Amniotic stem cell (primary cell): Measurements from ENCODE around the gene SLC35F2.
"Not testable (repeated sequence)": the region's sequence is repeated elsewhere in the genome, so short reads cannot be mapped to it uniquely, and the experiment has no call there.

ENCODE experiments used
- DNase-seq: peaks from one replicate; lab custom pipeline; 2025; lab: John Stamatoyannopoulos, UW

The SLC35F2 gene

DNA sequence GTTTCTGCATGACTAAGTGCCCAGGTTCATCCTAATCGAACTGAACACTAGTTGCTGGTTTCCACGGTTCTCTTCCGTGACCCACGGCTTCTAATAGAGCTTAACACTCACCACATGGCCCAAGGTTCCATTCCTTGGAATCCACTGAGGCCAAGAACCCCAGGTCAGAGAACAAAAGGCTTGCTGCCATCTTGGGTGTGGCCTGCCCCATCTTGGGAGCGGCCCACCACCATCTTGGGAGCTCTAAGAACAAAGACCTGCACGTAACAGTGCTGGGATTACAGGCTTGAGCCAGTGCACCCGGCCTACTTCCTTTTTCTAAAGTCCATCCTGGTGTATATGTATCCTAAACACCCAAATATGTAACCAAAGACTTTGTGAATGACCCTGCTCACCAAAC, 68.8 kb downstream of the SLC35F2 start:
- no peak for DNase-seq

DNA sequence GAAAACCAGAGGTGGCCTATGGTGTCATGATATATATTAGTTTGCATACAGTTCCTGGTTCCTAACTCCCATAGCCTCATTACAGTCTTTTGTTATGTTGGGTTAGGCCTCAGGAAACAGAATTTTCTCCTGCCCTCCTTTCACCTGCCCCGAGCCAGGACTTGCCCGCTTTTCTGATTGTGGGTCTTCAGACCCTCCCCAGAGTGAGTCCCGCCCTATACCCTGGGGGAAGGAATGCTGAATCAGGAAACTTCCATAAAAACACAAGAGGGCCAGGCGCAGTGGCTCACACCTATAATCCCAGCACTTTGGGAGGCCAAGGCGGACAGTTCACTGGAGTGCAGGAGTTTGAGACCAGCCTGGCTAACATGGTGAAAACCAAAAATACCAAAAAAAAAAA, 70.9 kb downstream of the SLC35F2 start:
- DNase-seq = no peak

DNA sequence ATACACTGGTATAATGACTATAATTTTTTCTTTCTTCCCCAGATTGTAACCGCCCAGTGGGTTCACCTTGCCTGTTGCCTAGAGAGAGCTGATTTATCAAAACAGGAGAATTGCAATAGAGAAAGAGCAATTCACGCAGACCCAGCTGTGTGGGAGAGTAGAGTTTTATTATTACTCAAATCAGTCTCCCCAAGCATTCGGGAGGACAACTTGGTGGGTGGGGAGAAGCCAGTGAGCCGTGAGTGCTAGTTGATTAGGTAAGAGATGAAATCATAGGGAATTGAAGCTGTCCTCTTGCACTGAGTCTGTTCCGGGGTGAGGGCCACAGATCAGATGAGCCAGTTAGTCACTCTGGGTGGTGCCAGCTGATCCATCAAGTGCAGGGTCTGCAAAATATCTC, 73.2 kb downstream of the SLC35F2 start:
- DNase-seq = no peak

DNA sequence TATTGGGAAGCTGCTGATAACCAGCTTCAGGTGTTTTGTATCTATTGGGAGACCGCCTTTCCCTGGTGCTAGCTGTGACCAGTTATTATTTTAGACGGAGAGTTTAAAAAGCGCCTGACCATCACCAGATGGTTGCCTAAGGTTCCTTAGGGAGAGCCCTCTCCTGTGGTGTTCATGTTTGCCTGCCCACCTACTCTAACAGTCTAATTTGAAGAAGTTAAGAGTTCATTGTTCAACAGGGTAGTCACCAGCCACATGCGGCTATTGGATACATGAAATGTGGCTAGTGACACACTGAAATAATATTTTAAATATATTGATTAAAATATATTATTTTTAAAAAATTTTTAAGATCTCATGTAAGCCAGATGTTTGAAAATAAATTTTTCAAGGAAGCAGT, 75.5 kb downstream of the SLC35F2 start:
- no peak for DNase-seq

DNA sequence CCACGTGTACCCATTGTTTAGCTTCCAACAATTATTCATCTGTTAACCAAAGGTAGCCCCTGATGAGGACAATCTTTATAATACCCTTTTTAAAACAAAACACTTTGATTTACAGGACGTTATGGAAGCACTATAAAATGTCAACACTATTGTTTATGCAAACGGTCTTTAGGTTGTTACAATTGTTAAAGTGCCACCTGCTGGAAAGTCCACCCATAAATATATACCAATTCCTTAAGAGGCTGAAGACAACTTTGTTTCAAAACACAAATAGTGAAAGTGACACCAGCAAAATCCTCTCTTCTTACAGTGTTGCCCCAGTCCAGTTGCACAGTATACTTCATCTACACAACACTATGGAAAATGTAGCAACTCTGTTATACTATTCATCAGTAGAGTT, 77.8 kb downstream of the SLC35F2 start:
- no peak for DNase-seq

DNA sequence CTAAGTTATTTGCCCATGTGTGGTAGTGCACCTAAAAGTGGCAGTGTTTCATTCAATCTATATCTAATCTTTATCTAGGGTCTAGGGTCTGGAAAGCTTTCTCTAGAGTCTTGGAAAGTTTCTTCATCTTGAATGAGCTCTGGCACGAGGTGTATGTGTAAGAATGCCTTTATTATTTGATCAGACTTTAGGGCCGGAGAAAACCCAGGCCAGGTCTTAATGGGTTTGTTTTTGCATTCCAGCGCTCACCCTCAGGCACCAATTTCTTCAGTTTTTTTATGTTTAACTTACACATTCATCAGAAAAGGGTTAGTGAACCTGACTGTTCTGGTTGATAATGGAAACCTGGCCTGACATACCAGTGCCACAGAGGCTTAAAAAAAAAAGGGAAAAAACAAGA, 78.5 kb downstream of the SLC35F2 start:
- DNase-seq = no peak

DNA sequence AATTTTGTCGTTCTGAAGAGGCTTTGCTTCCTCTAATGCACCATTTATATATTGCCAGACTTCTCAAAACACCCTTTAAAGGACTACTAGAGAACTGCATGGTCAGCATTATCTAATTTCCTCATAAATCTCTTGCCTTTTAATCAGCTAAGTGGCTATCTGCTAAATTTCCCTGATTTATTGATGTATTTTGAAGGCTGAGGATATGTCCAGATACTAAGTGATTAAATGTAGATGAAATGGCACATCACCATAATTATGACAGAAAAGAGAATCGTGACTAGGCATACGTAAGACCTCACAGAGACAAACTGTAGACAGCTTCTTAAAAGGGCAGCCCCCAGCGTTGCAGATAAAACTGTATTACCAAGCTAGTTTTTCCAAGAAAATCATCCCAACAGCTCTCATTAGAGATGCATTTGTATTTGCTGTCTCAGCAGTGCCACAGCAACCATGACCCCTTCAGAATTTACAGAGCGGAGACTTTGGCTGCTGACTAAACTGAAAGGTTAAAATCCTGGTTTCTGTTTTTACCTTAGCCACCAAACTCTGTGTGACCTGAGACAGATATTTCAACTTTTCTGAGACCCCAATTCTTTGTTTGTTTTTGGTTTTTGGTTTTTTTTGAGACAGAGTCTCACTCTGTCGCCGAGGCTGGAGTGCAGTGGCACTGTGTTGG, 79.6 kb downstream of the SLC35F2 start:
- no peak for DNase-seq

DNA sequence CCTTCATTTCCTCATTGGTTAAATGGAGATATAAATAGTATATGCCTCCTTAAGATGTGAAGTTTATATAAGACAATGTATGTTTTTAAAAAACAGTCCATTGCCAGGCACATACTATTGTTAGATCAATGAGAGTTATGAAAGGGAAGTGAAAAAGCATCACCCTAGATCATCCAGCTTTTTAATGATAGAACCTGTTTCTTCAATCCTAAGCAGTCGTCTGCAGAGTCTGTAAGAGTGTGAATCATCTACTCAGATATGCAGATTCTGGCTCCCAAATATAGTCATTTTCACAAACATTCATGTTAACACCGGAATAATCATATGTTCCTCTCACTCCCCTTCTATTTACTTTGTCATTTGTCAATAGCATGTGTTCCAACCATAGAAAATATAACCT, 81.5 kb downstream of the SLC35F2 start:
- DNase-seq = no peak

DNA sequence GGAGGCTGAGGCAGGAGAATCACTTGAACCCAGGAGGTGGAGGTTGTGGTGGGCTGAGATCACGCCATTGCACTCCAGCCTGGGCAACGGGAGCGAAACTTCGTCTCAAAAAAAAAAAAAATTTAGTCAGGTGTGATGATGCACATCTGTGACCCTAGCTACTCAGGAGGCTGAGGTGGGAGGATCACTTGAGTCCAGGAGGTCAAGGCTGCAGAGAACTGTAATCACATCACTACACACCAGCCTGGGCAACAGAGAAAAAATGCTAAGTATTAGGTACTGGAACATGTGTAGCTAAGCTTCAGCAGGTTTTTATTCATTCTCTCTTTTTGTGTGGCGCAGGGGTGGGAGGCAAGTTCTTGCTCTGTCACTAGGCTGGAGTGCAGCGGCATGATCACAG, 82.5 kb downstream of the SLC35F2 start:
- no peak for DNase-seq

DNA sequence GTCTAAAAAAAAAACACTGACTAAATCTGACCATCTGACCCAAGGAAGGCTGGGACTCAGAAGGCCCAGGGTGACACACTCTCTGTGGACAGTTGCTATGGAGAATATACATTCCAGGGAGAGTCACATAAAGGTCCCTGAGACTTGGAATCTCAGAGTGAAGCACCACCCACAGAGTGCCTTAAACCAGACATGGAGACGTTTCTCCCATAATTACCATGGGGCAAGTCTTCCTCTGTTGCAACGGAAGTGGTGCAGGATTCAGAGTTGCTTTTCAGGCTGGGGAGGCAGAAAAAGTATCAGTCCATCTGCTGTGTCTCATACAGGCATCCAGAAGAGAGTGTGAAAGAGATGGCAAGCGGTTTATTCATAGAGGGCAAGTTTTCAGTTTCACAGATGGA, 88.0 kb downstream of the SLC35F2 start:
- DNase-seq = no peak

DNA sequence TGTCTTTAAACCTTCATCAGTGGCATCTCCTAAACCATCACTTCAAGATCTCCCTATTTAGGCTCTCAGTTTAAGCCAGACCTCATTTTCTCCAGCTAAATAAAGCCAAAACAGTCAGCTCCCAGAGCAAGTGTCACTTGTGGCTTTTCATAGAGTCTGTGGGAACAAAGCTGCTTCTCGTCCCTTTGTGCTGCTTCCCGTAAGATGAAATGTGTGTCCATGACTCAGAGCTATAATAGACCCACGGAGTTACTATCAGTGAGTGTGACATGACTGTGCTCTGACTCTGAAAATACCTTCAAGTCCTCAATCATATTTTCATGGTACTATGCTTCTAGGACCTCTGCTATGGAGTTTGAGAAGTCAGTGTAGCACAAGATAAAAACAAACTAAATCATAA, 89.4 kb downstream of the SLC35F2 start:
- no peak for DNase-seq

DNA sequence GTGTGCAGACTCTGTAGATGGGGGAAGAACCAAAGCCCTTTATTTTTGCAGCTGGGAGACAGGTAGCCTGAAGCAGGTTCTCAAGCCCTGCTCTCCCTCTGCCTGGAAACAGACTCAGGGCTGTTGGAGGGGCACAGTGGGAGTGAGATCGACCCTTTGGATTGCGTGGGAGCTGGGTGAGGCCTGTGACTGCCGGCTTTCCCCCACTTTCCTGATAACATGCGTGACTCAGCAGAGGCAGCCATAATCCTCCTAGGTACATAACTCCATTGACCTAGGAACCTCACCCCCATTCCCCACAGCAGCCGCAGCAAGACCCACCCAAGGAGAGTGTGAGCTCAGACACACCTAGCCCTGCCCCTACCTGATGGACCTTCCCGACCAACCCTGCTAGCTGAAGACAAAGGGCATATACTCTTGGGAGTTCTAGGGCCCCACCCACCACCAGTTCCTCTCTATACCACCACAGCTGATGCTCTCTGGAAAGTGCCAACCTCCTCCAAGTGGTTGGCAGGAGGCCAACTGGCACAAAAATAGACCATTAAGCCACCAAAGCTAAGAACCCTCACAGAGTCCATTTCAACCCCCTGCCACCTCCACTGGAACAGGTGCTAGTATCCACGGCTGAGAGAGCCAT, 99.8 kb downstream of the SLC35F2 start:
- not testable (repeated sequence) for DNase-seq

DNA sequence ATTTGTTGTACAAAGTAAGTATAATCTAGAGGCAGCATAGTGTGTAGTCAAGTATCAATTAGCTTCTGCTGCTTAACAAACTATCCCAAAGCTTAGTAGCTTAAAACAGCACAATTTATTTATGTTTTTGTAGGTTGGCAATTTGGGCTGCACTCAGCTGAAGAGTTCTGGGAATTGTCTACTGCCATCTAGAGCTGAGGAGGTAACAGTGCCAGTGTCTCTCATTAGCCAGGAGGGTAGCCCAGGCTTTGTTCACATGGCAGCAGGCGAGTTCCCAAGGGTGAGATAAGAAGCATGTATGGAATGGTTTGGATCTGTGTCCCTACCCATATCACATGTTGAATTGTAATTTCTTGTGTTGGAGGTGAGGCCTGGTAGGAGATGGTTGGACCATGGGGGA, 100.9 kb downstream of the SLC35F2 start:
- no peak for DNase-seq

DNA sequence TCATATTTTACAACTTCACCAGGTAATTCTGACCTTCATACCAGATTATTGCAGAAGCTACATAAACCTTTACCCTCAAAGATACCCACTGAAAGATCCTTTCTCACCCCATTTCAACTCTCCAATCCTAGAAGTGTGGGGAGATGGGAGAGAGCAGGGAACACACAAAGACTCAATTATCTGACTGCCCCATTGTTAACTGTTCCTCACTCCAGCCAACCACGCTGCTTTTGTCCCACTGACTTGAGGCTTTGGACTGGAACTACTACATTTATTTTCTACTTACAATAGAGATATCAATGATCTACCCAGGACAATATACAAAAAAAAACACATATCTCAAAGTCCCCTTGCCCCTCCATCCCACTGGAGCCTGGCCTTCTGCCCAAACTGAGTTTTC, 102.0 kb downstream of the SLC35F2 start:
- no peak for DNase-seq

DNA sequence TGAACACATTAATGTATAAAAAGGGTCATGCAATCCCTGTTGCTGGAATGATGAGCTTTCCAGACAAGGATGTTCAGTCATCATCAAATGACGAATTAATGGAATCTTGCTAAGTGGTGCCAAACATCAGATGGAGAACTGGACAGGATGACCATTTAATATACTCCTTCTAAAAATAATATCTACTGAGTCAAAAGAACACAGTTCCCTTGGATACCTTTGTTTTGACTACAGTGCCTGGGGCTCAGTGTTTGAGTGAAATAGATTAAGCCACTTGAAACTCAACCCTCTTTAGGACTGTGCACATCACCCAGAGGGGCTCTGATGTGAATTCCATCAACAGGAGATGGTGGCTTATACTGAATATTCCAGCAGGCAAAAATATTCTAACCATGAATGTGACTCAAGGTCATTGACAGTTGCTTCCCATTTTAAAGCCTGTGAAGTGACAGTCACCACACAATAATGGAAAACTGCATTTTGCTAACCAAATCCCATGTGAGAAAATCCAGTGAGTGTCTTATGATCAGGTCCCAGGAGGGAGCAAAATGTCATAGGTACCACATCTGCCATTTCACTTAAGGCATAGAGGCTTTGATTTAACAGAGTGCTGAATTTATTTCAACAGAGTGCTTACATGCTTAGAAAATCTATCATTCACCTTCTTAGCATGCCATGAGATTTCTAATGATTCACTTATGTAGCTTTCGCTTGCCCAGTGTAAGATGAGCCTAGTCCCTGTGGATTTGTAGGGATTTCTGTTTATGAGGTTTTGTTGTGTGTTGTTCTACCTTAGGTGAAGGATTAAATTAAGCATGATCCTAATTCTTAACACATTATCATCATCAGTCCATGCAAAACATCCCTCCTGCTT, 105.4 kb downstream of the SLC35F2 start:
- no peak for DNase-seq

DNA sequence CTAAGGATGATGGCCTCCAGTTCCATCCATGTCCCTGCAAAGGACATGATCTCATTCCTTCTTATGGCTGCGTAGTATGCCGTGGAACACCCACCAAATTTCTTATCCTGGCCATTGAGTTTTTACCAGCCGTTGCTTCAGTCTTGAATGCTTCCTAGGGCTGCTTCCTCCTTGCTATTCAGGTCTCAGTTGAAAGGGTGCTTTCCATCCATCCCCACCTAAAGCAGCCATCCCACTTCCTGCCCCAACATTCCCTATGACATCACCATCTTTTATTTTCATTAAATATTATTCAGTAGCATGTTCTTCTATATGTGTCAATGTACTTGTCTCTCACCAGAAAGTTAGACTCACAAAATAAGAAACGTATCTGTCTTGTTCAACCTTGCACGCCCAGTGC, 106.1 kb downstream of the SLC35F2 start:
- DNase-seq = no peak

DNA sequence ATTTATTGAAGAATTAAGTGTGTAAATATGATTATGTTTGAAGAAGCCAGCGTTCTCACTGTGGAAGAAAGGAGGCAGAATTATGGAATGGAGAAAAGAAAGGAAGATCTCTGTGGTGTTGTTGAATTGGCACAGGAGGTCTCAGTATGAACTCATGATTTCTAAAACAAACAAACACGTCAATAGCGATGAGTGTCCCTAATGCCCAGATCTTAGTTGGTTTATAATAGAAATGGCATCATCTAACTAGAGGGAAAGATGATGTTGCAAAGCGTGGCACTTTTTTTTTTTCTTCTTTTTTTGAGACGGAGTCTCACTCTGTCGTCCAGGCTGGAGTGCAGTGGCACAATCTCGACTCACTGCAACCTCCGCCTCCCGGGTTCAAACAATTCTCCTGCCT, 107.5 kb downstream of the SLC35F2 start:
- no peak for DNase-seq

DNA sequence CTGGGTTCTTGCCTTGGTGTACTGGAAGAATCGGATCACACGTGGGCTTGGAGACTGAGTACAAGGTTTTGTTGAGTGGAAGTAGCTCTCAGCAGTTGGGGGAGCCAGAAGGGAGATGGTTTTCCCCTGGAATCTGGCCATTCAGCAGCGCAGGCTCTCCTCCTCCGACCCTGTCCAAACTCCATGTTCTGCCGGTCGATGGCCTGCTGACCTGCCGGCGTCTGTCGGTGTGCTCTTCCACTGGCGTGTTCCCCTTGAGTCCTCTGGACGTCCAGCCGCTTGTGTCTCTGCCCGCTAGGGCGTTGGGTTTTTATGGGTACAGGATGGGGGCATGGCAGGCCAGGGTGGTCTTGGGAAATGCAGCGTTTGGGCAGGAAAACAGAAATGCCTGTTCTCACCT, 108.3 kb downstream of the SLC35F2 start:
- no peak for DNase-seq

DNA sequence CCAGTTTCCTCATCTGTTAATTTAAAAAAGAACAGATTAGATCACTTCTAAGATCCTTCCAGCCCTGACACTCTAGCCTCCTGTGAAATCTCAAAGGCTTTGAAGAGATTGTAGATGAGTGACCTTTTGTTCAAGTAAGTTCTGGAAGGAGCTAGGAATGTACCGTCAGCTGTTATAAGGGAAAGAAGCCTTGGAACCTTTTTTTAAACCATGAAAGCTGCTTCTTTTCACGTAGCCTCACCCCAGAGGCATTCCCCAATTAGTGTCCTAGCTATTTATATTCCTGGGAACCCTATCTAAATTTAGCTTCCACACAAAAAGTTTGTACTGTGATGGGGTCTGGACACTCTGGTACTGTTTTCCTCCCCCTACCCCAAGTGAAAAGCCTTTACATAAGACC, 111.0 kb downstream of the SLC35F2 start:
- DNase-seq = no peak

DNA sequence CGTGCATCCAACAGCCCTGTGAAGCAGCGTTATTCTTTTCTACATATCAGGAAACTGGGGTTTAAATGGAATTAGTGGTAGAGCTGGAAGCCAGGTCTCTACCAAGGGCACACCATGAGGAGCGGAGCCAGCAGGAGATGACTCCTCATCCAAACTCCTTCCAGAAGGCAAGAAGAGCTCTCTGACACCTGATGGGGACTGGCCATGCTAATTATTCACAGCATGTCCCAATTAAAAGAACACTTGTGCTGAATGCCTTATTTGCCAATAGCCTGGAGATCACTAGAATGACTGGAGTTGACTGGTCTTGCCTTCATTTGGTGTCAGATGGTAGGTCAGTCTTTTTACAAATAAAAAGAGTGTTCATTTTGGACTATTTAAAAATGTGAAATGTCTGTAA, 113.9 kb downstream of the SLC35F2 start:
- DNase-seq = no peak

DNA sequence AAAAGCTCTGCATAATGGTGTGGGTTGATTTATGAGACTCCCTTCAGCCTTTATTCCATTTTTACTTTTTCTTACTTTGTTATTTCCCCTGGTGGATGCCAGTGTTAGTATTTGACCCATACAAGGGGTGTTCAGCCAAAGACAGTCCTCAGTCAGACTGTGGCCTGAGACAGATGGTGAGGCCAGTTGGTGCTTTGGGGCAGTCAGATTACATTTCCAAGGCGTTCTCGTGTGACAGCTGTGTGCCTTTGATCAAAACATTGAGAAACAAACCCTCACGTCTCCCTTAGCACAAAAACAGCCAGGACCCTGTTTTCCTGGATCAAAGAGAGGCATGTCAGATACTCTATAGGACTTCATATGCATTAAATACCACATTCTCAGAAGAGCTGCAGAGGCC, 115.4 kb downstream of the SLC35F2 start:
- DNase-seq = no peak

DNA sequence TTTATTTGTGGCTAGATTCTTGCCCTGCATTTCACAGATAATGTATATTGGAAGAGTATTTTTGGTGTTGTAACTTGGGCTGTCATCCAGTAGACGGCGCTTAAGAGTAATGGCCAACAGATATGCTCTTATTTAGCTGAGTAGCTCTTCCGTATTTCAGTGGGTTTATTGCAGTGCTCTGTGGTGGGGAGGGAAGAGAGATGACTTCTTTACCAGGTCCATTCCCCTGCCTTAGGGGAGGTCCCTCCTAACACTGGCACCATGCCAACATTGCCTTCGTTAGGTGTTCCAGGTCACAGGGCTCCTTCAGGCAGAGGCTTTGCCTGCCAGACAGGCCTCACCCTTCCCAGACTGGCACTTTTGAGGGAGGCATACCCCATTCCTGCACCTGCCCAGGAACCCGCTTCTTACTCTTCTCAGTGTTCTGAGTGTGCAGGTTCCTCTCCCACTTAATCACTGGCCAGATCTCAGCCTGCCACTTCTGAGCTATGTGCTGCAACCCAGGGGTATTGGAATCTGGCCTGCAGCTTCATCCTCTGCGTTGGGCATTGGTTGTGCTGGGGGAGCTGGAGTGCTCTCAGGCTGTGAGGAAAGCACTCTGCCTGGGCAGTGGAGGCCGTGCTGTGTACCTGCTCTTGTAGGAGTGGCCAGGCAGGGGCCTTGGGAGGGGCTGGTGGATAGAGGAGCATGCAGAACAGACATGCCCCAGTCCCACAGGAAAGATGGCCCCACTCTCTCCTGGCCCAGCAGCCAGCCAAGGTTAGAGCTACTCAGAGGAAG, 117.4 kb downstream of the SLC35F2 start:
- no peak for DNase-seq
